ENCODE measurements around the gene UNC80.

Gene UNC80

GRCh38 chr2:210034087-210034683 is 262.6 kb downstream of the UNC80 start:
- Histone ChIP-seq H3K9me2 (replicated peaks; ENCODE audit: insufficient read depth, low read length) (no peaks in the 10 kb centered on the region), H3K27ac (ENCODE audit: low read length) (no peak overlapping the region), H3F3A (ENCODE audit: insufficient read depth, low read length) (no peaks in the 10 kb centered on the region), H3K4me3 (ENCODE audit: low read length) (no peak overlapping the region), H3K27me3 (replicated peaks; ENCODE audit: insufficient read depth, low read length) (no peaks in the 10 kb centered on the region), H3K9me3 (replicated peaks; ENCODE audit: insufficient read depth, low read length) (no peaks in the 10 kb centered on the region), H3K4me1 (ENCODE audit: low read length) (no peaks in the 10 kb centered on the region), H4K20me1 (ENCODE audit: insufficient read depth, low read length) (no peaks in the 10 kb centered on the region), H3K4me2 (ENCODE audit: low read depth, low read length) (no peak overlapping the region), H2AFZ (ENCODE audit: low read length) (no peak overlapping the region), H3K9ac (ENCODE audit: low read length) (no peak overlapping the region), H3K36me3 (replicated peaks; ENCODE audit: insufficient read depth, low read length) (no peaks in the 10 kb centered on the region), H3K79me2 (ENCODE audit: low read length) (no peaks in the 10 kb centered on the region)
- TF ChIP-seq EZH2 (optimal IDR thresholded peaks at IDR 0.05; ENCODE audit: low read depth, low read length), result no peak
- no peak for TF ChIP-seq CTCF (IDR thresholded peaks at IDR 0.05; ENCODE audit: low read length)
- TF ChIP-seq EZH2phosphoT487 (IDR thresholded peaks at IDR 0.05; ENCODE audit: low read length), result no peak
- DNase-seq, result no peak

- Histone ChIP-seq H3K9me2 (replicated peaks; ENCODE audit: insufficient read depth, low read length) (no peaks in the 10 kb centered on the region), H3K4me2 (ENCODE audit: low read depth, low read length) (no peak overlapping the region), H3K4me1 (ENCODE audit: low read length) (no peaks in the 10 kb centered on the region), H4K20me1 (ENCODE audit: insufficient read depth, low read length) (no peaks in the 10 kb centered on the region), H2AFZ (ENCODE audit: low read length) (no peak overlapping the region), H3K27ac (ENCODE audit: low read length) (no peak overlapping the region), H3K36me3 (replicated peaks; ENCODE audit: insufficient read depth, low read length) (no peaks in the 10 kb centered on the region), H3K27me3 (replicated peaks; ENCODE audit: insufficient read depth, low read length) (no peaks in the 10 kb centered on the region), H3K4me3 (ENCODE audit: low read length) (no peak overlapping the region), H3K9me3 (replicated peaks; ENCODE audit: insufficient read depth, low read length) (no peaks in the 10 kb centered on the region), H3K79me2 (ENCODE audit: low read length) (no peaks in the 10 kb centered on the region), H3F3A (ENCODE audit: insufficient read depth, low read length) (no peaks in the 10 kb centered on the region), H3K9ac (ENCODE audit: low read length) (no peak overlapping the region)
- DNase-seq, result no peak
- TF ChIP-seq EZH2phosphoT487 (IDR thresholded peaks at IDR 0.05; ENCODE audit: low read length), result no peak
- no peak for TF ChIP-seq EZH2 (optimal IDR thresholded peaks at IDR 0.05; ENCODE audit: low read depth, low read length)
- TF ChIP-seq CTCF (IDR thresholded peaks at IDR 0.05; ENCODE audit: low read length), result no peak
Observed at GRCh38 chr2:210035679-210036078, 264.0 kb downstream of the UNC80 start.

- no peaks in the 10 kb centered on the region for H3K4me1 ChIP-seq (ENCODE audit: low read length)
- H3K9ac ChIP-seq (ENCODE audit: low read length), result no peak overlapping the region
- H3K27ac ChIP-seq (ENCODE audit: low read length), result no peak overlapping the region
- H3K4me2 ChIP-seq (ENCODE audit: low read depth, low read length), result no peak overlapping the region
- TF ChIP-seq EZH2 (optimal IDR thresholded peaks at IDR 0.05; ENCODE audit: low read depth, low read length) (no peak), CTCF (IDR thresholded peaks at IDR 0.05; ENCODE audit: low read length) (no peak), EZH2phosphoT487 (IDR thresholded peaks at IDR 0.05; ENCODE audit: low read length) (no peak)
- no peak overlapping the region for H2AFZ ChIP-seq (ENCODE audit: low read length)
- H3K9me3 ChIP-seq (replicated peaks; ENCODE audit: insufficient read depth, low read length), result no peaks in the 10 kb centered on the region
- H3K36me3 ChIP-seq (replicated peaks; ENCODE audit: insufficient read depth, low read length), result no peaks in the 10 kb centered on the region
- no peak overlapping the region for H3K4me3 ChIP-seq (ENCODE audit: low read length)
- H3F3A ChIP-seq (ENCODE audit: insufficient read depth, low read length), result no peaks in the 10 kb centered on the region
- no peaks in the 10 kb centered on the region for H3K79me2 ChIP-seq (ENCODE audit: low read length)
- H4K20me1 ChIP-seq (ENCODE audit: insufficient read depth, low read length), result no peaks in the 10 kb centered on the region
- no peaks in the 10 kb centered on the region for H3K9me2 ChIP-seq (replicated peaks; ENCODE audit: insufficient read depth, low read length)
- H3K27me3 ChIP-seq (replicated peaks; ENCODE audit: insufficient read depth, low read length), result no peaks in the 10 kb centered on the region
- DNase-seq, result no peak
Observed at GRCh38 chr2:210038078-210038477, 266.4 kb downstream of the UNC80 start.

Data from MM.1S (cell line).